Urinary bladder (tissue), 4 donors: ENCODE data around the gene SLAMF7. TPM values are rescaled to one million over a fixed set of nuclear protein-coding genes. Genes with fewer than 3 reads are reported as not detected.

ENCODE experiments used
- DNase-seq: peaks from one replicate; pipeline ENCODE4 v3.0.0-alpha.2; 2015; ENCODE audit errors: extremely low spot score
- H3K27ac ChIP-seq: one replicate; pipeline ENCODE4 v1.5.1; 2013; ENCODE audit warnings: low read depth, mild to moderate bottlenecking, moderate library complexity
- H3K36me3 ChIP-seq: one replicate; pipeline ENCODE4 v1.6.1; 2013; ENCODE audit warnings: mild to moderate bottlenecking, moderate library complexity; ENCODE audit not compliant: insufficient read depth
- H3K4me1 ChIP-seq: one replicate; pipeline ENCODE4 v1.6.1; 2013; ENCODE audit warnings: mild to moderate bottlenecking, moderate library complexity; ENCODE audit not compliant: insufficient read depth
- H3K4me3 ChIP-seq: one replicate; pipeline ENCODE4 v1.5.1; 2013; ENCODE audit warnings: low read depth, low read length
- WGBS: extraction: QIAGEN DNeasy Blood & Tissue Kit; methylation state at CpG from one replicate; pipeline ENCODE4 v1.1.7; 2013; 5-methylcytosine and 5-hydroxymethylcytosine counted together
- polyA plus RNA-seq: library from polyadenylated mRNA; stranded (reverse); fragments of 200-250 nt; gene quantifications from one replicate; pipeline ENCODE4 v1.2.3, GENCODE V29; 2013
- total RNA-seq: library from RNA; depleted of rRNA; stranded (reverse); fragments of >200 nt; gene quantifications from one replicate; pipeline ENCODE4 v1.2.3, GENCODE V29; 2014
- donor health status: healthy with polysubstance abuse.
- donor health status: healthy.

The SLAMF7 gene
- total and polyA plus RNA-seq, 2 donors: 1.5 to 1.6 TPM

DNA sequence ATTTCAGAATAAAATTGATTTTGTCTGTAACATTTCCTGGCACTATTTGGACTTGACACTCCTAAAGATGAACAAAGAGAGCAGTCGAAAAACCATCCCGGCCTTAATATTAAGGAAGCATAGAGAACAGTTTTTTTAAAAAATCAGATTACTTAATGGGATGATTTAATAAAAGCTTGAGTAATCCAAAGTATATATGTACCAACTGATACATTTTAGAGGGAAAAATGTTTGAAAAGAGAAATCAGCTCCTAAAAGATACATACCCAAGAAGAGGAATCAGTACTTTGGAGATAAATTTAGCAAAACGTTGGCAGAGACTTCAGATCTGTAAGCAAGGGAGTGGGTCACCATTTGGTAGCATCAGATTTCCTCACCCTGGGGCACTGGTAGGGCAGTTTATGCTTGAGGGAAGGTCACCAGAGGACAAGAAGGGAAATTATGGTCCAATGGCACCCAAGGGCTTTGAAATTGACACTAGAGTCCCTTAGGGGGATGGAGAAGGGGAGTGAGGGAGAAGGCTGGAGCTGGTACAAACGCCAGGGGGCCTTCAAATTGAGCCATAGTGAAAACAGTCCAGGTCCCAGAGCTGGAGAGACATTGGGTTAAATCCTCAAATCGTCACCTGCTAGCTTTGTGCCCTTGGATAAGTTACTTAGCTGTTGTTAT lies 5.9 kb downstream of the SLAMF7 start:
- no peaks in the 10 kb centered on the region for H3K4me1 ChIP-seq
- no peak for DNase-seq
- no peak overlapping the region for H3K27ac ChIP-seq
- H3K36me3 ChIP-seq: no peaks in the 10 kb centered on the region
- WGBS: 58% methylated on average over 5 of the region's 5 CpGs
- H3K4me3 ChIP-seq: no peak overlapping the region

DNA sequence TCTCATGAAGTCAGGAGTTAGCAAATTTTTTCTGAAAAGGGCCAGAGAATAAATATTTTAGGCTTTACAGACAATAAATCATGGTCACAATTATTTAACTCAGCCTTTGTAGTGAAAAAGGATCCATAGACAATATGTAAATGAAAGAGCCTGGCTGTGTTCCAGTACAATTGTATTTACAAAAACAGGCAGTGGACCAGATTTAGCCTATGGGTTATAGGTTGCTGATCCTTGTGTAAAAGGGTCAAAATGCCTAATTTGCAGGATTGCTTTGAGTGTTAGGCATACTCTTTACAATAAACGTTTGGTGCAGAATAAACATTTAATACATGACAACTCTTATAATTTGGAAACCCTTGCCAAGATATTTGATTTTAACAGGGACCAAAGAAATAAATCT lies 6.5 kb downstream of the SLAMF7 start:
- H3K4me1 ChIP-seq: no peaks in the 10 kb centered on the region
- 34% methylated on average over 1 of the region's 1 CpG for WGBS
- H3K36me3 ChIP-seq: no peaks in the 10 kb centered on the region
- no peak overlapping the region for H3K27ac ChIP-seq
- H3K4me3 ChIP-seq: no peak overlapping the region
- no peak for DNase-seq

DNA sequence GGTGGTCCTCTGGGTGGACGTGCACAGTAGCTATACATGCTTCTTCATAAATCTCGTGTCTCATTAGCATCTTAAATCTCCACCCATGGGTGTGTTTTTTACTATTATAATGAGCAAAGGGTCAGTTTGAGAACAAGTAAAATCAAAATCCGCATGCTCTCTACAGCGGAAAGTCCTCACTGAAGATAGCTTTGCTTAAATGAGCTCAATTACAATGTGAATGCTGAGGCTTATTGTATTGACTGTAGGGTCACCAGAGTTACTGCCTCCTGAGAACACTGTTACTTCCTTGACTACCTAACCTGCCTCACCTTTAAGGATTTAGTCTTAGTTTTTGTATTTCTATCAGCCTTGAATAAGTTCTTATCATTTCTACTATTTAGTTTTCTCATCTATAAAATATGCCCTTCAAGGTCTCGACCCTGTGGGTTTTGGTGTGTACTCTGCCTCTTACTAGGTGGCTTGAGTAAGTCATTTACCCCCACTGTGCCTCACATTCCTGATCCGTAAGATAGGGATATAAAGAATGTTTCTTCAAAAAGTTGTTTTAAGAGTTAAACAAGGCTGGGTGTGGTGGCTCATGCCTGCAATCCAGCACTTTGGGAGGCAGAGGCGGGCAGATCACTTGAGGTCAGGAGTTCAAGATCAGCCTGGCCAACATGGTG lies 7.9 kb downstream of the SLAMF7 start:
- WGBS: 74% methylated on average over 7 of the region's 7 CpGs
- H3K4me1 ChIP-seq: no peaks in the 10 kb centered on the region
- DNase-seq: no peak

GRCh38 chr1:160747717-160748116 lies 8.7 kb downstream of the SLAMF7 start:
- no peaks in the 10 kb centered on the region for H3K4me1 ChIP-seq
- H3K27ac ChIP-seq: no peak overlapping the region

More for the DNA sequence above, 7.9 kb downstream of the SLAMF7 start:
- Histone ChIP-seq H3K36me3 (no peaks in the 10 kb centered on the region), H3K27ac (no peak overlapping the region), H3K4me3 (no peak overlapping the region)

DNA sequence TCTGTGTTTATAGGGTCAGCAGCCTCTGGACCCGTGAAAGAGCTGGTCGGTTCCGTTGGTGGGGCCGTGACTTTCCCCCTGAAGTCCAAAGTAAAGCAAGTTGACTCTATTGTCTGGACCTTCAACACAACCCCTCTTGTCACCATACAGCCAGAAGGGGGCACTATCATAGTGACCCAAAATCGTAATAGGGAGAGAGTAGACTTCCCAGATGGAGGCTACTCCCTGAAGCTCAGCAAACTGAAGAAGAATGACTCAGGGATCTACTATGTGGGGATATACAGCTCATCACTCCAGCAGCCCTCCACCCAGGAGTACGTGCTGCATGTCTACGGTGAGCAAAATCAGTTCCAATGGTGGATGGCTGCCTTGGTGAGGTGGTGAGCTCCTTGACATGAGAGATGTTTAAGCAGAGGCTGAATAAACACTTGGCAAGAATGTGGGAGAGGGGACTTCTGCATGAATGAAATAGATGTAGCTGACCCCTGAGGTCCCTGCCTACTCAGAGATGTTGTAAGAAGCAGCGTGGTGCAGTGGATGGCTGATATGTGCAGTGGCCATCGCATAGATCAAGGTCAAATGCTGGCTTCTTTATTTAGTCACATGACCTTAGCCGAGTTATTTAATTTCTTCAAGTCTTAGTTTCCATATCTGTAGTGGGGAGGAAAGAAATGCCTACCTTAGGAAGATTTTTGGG lies 9.3 kb downstream of the SLAMF7 start:
- no peak overlapping the region for H3K4me3 ChIP-seq
- H3K36me3 ChIP-seq: no peaks in the 10 kb centered on the region
- 88% methylated on average over 10 of the region's 10 CpGs for WGBS
- no peak for DNase-seq
- no peaks in the 10 kb centered on the region for H3K4me1 ChIP-seq
- H3K27ac ChIP-seq: no peak overlapping the region

More at GRCh38 chr1:160747717-160748116, 8.7 kb downstream of the SLAMF7 start:
- no peak overlapping the region for H3K4me3 ChIP-seq
- no peaks in the 10 kb centered on the region for H3K36me3 ChIP-seq
- no peak for DNase-seq

DNA sequence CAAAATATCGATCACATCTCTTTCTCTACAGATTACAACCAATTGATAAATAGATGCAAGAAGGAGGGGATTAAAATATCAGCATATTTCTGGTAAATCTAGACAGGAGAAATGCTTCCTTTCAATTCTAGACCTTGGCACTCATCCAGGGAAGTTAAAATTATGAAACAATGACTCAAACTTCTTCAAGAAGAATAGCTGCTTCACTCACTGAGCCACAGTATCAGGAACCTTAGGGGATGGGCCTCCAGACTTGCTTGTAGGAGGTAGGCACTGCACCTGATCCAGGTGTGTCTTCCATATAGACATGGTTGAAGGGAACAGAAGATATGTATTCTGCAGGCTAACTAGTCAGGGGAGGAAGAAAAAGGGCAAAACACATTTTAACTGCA lies 9.8 kb downstream of the SLAMF7 start:
- WGBS: 97% methylated on average over 1 of the region's 1 CpG
- H3K36me3 ChIP-seq: no peaks in the 10 kb centered on the region
- no peak for DNase-seq

DNA sequence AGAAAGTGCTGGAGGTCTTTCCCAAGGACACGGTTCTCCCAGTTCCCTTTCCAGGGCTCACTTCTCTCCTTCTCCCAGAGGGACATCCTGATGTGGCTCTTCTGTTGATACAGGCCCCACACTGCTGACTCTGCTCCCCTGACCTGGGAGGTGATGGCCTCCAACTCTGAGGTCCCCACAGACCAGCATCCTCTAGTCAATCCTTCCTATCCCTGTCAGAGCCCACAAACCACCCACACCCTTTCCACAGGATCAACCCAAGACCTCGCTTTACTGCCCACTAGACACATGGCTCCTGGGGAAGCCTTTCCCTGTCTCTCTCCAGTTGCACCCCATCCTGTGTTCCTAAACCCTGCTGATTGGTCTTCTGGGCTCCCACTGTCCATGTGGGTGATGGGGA lies 11.6 kb downstream of the SLAMF7 start:
- 95% methylated on average over 2 of the region's 2 CpGs for WGBS
- Histone ChIP-seq H3K27ac (no peak overlapping the region), H3K4me3 (no peak overlapping the region), H3K4me1 (no peaks in the 10 kb centered on the region), H3K36me3 (no peaks in the 10 kb centered on the region)
- DNase-seq: no peak

More for the DNA sequence above, 9.8 kb downstream of the SLAMF7 start:
- no peaks in the 10 kb centered on the region for H3K4me1 ChIP-seq
- no peak overlapping the region for H3K27ac ChIP-seq
- H3K4me3 ChIP-seq: no peak overlapping the region

DNA sequence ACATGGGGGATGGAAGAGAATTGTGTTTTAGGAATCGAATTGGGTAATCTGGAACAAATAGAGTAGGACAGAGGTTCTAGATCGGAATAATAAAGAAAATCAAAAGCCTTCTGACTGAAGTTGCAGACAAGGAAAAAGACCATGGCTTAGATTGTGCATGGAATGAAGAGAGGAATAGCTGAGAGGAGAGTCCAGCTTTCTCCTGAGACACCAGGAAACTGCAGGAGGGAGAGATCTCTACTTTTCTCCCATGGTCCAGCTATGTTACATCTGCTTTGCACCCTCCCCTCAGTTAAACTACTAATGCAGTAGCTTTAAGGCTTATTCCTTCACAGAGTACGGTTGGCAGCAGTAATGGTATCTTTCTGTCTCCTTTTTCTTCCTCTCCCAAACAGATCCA lies 13.4 kb downstream of the SLAMF7 start:
- no peak for DNase-seq
- Histone ChIP-seq H3K27ac (no peak overlapping the region), H3K4me1 (no peaks in the 10 kb centered on the region), H3K36me3 (no peaks in the 10 kb centered on the region), H3K4me3 (no peak overlapping the region)
- 66% methylated on average over 3 of the region's 3 CpGs for WGBS

DNA sequence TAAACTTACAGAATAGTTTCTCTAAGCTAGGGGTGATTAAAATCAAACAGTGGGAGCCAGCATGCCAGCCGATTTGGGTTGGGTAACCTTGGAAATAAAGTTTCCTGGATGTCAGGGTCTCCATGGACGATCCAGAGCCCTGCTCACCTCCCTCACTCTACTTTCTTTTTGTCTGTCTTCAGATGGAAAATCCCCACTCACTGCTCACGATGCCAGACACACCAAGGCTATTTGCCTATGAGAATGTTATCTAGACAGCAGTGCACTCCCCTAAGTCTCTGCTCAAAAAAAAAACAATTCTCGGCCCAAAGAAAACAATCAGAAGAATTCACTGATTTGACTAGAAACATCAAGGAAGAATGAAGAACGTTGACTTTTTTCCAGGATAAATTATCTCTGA lies 13.9 kb downstream of the SLAMF7 start:
- 48% methylated on average over 5 of the region's 5 CpGs for WGBS
- DNase-seq: no peak
- Histone ChIP-seq H3K4me1 (no peaks in the 10 kb centered on the region), H3K36me3 (no peaks in the 10 kb centered on the region), H3K27ac (no peak overlapping the region), H3K4me3 (no peak overlapping the region)

DNA sequence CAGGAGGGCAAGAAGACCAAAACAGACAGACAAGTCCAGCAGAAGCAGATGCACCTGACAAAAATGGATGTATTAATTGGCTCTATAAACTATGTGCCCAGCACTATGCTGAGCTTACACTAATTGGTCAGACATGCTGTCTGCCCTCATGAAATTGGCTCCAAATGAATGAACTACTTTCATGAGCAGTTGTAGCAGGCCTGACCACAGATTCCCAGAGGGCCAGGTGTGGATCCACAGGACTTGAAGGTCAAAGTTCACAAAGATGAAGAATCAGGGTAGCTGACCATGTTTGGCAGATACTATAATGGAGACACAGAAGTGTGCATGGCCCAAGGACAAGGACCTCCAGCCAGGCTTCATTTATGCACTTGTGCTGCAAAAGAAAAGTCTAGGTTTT lies 14.5 kb downstream of the SLAMF7 start:
- H3K36me3 ChIP-seq: no peaks in the 10 kb centered on the region
- H3K27ac ChIP-seq: no peak overlapping the region
- H3K4me3 ChIP-seq: no peak overlapping the region
- H3K4me1 ChIP-seq: no peaks in the 10 kb centered on the region
- no peak for DNase-seq

DNA sequence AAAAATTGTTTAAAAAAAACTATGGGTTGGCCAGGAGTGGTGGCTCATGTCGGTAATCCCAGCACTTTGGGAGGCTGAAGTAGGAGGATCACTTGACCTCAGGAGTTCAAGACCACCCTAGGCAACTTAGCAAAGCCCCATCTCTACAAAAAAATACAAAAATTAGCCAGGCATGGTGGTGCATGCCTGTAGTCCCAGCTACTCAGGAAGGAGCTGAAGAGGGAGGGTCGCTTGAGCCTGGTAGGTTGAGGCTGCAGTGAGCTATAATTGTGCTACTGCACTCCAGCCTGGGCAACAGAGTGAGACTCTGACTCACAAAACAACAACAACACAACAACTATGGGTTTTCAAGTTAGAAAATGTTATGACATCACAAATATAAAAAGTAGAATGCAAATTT lies 16.4 kb downstream of the SLAMF7 start:
- no peak for DNase-seq
- Histone ChIP-seq H3K36me3 (no peaks in the 10 kb centered on the region), H3K4me1 (no peaks in the 10 kb centered on the region), H3K4me3 (no peak overlapping the region), H3K27ac (no peak overlapping the region)
- 86% methylated on average over 2 of the region's 2 CpGs for WGBS

GRCh38 chr1:160755911-160756848 lies 17.1 kb downstream of the SLAMF7 start:
- Histone ChIP-seq H3K36me3 (no peaks in the 10 kb centered on the region), H3K4me1 (no peaks in the 10 kb centered on the region), H3K4me3 (no peak overlapping the region), H3K27ac (no peak overlapping the region)
- WGBS: 65% methylated on average over 5 of the region's 5 CpGs
- DNase-seq: no peak

DNA sequence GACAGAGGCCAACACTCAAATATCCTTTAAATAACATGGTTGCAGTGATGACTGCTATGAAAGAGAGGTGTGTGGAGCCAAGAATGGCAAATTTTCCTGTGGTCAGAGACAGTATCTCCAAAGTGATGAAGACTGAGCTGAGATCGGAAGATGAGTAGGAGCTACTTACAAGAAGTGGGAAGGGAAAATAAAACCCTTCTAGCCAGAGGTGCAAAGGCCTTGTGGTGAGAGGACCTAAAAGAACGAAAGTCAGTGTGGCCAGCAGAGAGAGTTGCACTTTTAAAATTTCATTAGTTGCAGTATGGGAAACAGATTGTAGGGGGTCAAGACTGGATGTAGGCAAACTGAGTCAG lies 17.8 kb downstream of the SLAMF7 start:
- no peak for DNase-seq
- H3K27ac ChIP-seq: no peak overlapping the region
- no peaks in the 10 kb centered on the region for H3K4me1 ChIP-seq
- H3K36me3 ChIP-seq: no peaks in the 10 kb centered on the region
- 89% methylated on average over 2 of the region's 2 CpGs for WGBS
- H3K4me3 ChIP-seq: no peak overlapping the region
